HL-60/S4 (cell line): Measurements from ENCODE around the gene VSIG10.

Source experiments
- in situ Hi-C: fragments of 300-500 bp; cut with MboI; formaldehyde crosslinking; loops from 2 replicates; pipeline ENCODE4 v1.14.3; 2022; ENCODE audit warnings: low sequenced_read_pairs

Gene VSIG10

DNA sequence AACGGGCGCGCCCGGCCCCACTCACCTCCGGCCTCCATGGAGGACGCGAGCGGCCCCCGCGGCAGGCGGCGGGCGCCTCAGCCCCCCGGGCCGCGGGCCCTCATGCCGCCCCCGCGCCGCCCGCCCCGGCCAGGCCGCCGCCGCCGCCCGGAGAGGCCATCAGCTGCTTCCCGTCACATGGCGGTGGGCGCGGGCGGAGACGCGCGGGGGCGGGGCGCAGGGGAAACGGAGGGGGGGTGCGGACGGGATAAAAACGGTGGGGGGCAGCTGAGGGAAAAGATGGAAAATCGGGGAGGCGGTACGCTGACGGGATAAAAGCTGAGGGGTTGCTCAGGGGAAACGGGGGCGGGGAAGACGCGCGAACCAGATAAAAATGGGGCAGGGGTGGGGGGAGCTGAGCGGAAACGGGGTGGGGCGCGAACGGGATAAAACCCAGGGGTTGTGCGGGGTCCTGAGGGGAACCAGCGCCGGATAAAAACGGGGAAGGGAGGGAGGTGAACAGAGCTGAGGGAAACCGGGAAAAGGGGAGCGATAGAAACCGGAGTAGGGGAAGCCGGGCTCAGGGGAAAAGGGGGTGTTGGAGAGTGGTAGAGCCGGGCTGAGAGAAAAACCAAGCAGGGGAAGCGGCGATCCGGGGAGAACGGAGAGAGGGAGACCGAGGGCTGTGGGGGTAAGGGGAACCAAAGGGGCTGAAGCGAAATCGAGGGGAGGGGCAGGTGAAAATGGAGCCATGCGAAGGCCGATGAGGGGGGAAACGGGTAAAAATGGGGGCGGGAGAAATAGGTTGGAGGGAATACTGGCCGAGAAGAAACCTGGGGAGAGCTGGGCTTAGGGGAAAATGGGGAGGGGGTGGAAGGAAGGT, 42.6 kb downstream of the VSIG10 start, which contains the start of gene WSB2:
Gene WSB2 (minus strand): TSS at position 169 of the 862 bp plus-strand sequence. CDS start 131 bp downstream, at position 38.
- in situ Hi-C loops: no loop called here

DNA sequence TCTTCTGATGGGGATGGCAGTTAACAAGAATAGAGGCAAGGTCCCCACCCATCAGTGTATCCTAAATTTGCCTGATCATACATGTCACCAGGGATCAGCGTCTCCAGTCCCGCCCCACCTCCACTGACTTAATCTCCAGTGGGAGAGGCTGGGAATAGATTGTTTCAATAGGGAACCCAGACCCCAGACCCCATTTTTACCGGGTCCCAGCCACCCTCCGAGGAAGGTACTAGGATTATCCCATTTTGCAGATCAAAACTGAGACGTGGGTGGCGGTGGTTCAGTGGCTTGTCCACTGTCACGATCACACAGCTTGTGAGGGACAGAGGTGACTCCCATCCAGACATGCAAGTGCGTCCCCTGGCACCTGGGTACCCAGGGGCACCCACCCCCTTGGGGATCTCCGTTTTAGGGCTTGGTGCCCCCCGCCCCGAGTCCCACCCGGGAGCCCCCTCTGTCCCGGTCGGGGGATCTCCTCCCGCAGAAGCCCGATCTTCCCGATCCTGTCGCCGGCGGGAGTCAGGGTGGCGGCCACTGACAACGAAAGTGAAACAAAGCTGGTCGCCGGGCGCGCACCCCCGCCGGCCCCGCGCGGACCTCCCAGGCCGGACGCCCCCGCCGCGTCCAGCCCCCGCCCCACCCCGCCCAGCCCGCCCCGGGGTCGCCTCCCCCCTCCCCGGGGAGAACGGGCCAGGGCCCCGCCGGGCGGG, 43.4 kb downstream of the VSIG10 start:
- in situ Hi-C loops: no loop called here

- in situ Hi-C loops: no loop called here
These were observed 44.2 kb downstream of the VSIG10 start for GRCh38 chr12:118059341-118060191.

DNA sequence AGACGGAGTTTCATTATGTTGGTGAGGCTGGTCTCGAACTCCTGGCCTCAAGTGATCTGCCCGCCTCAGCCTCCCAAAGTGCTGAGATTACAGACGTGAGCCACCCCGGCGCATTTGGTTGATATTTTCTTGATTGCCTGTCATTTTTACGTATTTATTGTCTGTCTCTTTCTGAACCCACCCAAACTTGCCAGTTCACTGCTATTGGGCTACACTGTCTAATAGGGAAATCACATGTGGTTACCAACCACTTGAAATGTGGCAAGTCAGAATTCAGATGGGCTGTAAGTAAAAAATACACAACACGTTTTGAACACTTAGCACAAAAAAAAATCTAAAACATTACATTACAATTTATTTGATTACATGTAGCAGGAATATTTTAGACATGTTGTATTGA, 44.9 kb downstream of the VSIG10 start:
- in situ Hi-C loops: no loop called here

DNA sequence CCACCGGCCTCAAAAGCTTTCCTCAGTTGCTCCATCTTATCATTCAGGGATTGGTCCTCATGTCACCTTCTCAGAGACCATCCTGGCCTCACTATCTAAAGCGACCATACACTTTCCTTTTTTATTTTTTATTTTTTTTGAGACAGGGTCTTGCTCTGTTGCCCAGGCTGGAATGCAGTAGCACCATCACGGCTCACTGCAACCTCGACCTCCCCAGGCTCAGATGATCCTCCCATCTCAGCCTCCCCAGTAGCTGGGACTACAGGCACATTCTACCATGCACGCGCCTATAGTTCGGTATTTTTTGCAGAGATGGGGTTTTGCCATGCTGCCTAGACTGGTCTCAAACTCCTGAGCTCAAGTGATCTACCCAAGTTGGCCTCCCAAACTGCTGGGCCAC, 45.6 kb downstream of the VSIG10 start:
- in situ Hi-C loops: no loop called here

- in situ Hi-C loops: no loop called here
These were observed 47.7 kb downstream of the VSIG10 start for GRCh38 chr12:118055865-118056773.

GRCh38 chr12:118055144-118055557, 48.7 kb downstream of the VSIG10 start:
- in situ Hi-C loops: no loop called here

- in situ Hi-C loops: no loop called here
These were observed 50.5 kb downstream of the VSIG10 start for GRCh38 chr12:118053071-118053985.

- in situ Hi-C loops: no loop called here
These were observed 51.3 kb downstream of the VSIG10 start for GRCh38 chr12:118052324-118053070.

DNA sequence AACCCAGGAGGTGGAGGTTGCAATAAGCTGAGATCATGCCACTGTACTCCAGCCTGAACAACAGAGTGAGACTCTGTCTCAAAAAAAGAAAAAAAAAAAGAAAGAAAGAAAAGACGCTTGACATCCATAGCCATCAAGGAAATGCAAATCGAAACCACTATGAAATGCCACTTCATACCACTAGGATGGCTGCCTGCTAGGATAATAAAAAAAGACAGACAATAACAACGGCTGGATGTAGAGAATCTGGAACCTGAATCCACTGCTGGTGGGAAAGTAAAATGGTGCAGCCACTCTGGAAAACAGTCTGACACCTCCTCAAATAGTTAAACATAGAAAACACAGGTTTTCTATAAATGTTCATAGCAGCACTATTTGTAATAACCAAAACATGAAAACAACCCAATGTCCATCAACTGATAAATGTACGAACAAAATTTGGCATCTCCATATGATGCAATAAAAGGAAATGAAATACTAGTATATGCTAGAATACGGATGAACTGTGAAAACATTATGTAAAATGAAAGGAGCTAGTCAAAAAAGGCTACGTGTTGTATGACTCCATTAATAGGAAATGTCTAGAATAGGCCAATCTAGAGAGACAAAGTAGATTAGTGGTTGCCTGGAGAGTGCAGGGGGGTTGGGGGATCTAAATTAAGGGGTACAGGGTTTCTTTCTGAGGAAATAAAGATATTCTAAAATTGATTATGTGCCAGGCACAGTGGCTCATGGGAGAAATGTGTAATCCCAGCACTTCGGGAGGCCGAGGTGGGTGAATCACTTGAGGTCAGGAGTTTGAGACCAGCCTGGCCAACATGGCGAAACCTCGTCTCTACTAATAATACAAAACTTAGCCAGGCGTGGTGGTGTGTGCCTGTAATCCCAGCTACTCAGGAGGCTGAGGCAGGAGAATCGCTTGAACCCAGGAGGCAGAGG, 52.6 kb downstream of the VSIG10 start:
- in situ Hi-C loops: no loop called here

GRCh38 chr12:118046430-118046829, 57.4 kb downstream of the VSIG10 start:
- in situ Hi-C loops: no loop called here

DNA sequence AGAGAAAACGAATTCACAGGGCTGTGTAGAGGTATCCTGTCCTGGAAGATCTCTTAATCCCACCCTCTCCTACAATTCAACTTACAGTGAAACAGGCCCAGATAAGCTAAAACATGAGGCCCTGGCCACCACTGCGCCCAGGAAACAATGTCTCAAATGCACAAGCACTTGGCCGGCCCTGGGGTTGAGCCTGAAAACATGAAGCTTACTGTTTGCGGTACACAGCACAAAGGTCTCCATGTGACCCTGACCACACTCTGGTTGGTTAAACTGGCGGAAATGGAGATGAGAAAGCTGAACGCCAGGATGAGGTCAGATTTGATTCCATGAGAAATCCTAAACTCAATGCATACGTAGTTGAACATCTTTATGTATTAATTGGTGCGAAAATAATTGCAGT, 59.2 kb downstream of the VSIG10 start:
- in situ Hi-C loops: no loop called here

DNA sequence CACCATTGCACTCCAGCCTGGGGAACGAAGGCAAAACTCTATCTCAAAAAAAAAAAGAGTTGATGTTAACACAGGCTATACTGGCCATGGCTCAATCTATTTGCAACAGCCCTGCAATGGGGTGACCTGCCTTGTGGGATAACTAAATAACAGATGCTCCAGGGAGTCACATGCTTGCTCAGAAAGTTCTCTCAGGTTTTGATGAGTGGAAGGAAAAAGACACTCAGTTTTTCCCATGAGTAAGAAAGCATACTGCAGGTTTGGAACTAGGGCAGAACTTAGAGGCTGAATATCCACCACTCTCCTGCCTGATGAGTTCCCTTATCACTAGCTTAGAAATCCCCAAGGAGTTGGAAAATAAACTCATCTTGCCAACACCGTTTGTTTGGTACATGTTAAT, 59.7 kb downstream of the VSIG10 start:
- in situ Hi-C loops: no loop called here

DNA sequence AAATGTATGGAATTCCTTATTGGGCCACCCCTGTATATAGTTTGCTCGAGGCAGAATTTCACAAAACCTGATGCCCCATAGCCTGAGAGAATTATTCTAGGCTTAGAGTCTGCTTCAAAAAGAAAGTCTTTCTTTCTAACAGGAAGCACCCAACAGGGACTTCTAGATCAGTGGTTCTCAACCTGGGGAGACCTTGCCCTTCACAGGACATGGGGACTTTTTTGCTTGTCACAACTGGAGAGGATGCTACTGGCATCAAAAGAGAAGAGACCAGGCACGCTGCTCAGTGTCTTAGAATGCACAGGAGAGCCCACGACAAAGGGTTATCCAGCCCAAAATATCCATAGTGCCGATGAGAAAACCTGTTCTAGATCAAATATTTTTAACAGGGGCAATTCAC, 61.7 kb downstream of the VSIG10 start:
- in situ Hi-C loops: no loop called here

DNA sequence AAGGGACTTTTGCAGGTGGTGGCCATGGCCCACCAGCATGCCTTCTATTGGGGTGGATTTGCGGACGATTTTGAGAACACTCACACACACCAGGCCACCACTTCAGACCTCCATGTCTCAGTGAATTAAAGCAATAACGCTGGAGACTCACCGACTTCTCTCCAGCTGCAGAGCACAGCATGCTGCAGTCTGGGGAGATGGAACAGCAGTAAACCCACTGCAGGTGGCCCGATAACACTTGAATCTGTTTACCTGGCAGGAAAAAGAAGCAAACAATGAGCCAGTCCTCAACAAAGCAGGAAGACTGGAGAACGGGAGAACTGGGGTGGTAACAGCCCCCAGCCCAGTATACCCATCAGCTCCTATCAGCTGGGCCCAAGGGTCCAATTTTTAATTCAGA, 65.7 kb downstream of the VSIG10 start:
- in situ Hi-C loops: no loop called here

DNA sequence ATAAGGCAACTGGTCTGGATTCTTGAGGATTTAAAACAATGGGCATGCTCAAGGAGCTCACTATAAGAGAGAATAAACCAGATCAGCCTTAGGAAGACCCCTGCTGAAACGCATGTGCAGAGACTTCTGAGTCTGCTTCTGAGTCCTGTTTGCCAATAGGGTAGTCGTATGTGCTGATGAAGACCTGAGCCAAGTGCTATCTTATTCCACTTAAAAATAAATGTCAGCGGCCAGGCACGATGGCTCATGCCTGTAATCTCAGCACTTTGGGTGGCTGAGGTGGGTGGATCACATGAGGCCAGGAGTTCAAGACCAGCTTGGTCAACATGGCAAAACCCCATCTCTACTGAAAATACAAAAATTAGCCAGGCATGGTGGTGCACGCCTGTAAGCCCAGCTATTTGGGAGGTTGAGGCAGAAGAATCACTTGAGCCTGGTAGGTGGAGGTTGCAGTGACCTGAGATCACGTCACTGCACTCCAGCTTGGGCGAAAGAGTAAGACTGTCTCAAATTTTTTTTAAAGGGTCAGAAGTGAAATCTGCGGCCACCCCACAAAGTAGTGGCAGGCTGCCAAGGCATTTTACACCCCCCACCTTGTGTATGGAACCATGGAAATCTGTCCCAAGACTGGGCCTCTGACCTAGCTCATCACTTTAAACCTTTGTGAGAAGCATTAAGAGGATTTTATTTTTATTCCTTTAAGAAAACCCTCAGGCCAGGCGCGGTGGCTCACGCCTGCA, 67.0 kb downstream of the VSIG10 start:
- in situ Hi-C loops: no loop called here
